Neural cell (in vitro differentiated cells): Measurements from ENCODE around the gene MAD1L1.

ENCODE experiments used
- CTCF ChIP-seq: fragments of 450-650 bp; IDR thresholded peaks from 2 replicates; pipeline ENCODE4 v1.5.1; 2014; ENCODE audit warnings: antibody characterized with exemption, mild to moderate bottlenecking, moderate library complexity; ENCODE audit not compliant: poor library complexity, severe bottlenecking
- EP300 ChIP-seq: fragments of 450-650 bp; conservative IDR thresholded peaks from 2 replicates; pipeline ENCODE4 v1.6.1; 2014; ENCODE audit warnings: antibody characterized with exemption, mild to moderate bottlenecking, moderate library complexity; ENCODE audit not compliant: poor library complexity, severe bottlenecking
- EZH2 ChIP-seq: fragments of 200-600, 300-800 bp; shearing (Covaris generic), sonication (generic); IDR thresholded peaks from 2 replicates; pipeline ENCODE4 v1.6.1; 2014; ENCODE audit warnings: antibody characterized with exemption, low read length, borderline replicate concordance, mild to moderate bottlenecking; ENCODE audit not compliant: insufficient read depth, poor library complexity, severe bottlenecking
- MXI1 ChIP-seq: fragments of 450-650 bp; conservative IDR thresholded peaks from 2 replicates; pipeline ENCODE4 v1.6.1; 2014; ENCODE audit warnings: antibody characterized with exemption, mild to moderate bottlenecking; ENCODE audit not compliant: poor library complexity, severe bottlenecking
- POLR2AphosphoS5 ChIP-seq: IDR thresholded peaks from 2 replicates; pipeline ENCODE4 v1.6.1; 2012
- RAD21 ChIP-seq: fragments of 450-650 bp; conservative IDR thresholded peaks from 2 replicates; pipeline ENCODE4 v1.6.1; 2014; ENCODE audit warnings: antibody characterized with exemption, mild to moderate bottlenecking, moderate library complexity
- REST ChIP-seq: IDR thresholded peaks from 2 replicates; pipeline ENCODE4 v1.6.1; 2012; ENCODE audit warnings: borderline replicate concordance
- SMC3 ChIP-seq: fragments of 450-650 bp; conservative IDR thresholded peaks from 2 replicates; pipeline ENCODE4 v1.6.1; 2014; ENCODE audit warnings: antibody characterized with exemption, mild to moderate bottlenecking, moderate library complexity; ENCODE audit not compliant: poor library complexity
- TAF1 ChIP-seq: IDR thresholded peaks from 2 replicates; pipeline ENCODE4 v1.6.1; 2012; ENCODE audit warnings: low read depth

GRCh38 chr7:2213551-2214215 is 19.1 kb downstream of the MAD1L1 start:
- no peak for TF ChIP-seq CTCF
- no peak for TF ChIP-seq POLR2AphosphoS5
- no peak for TF ChIP-seq EZH2
- no peak for TF ChIP-seq TAF1
- TF ChIP-seq MXI1, result no peak
- TF ChIP-seq REST, result no peak
- TF ChIP-seq RAD21, result no peak
- TF ChIP-seq SMC3, result no peak
- TF ChIP-seq EP300, result no peak
